Measurements from ENCODE around the gene ECSIT. TPM values are rescaled to one million over a fixed set of nuclear protein-coding genes. Genes with fewer than 3 reads are reported as not detected.
A peak's percentile ranks its signal among the peaks of the same experiment; 100 is the strongest.

ECSIT gene
- total RNA-seq, result 36.9 and 37.1 TPM in 2 replicates

DNA sequence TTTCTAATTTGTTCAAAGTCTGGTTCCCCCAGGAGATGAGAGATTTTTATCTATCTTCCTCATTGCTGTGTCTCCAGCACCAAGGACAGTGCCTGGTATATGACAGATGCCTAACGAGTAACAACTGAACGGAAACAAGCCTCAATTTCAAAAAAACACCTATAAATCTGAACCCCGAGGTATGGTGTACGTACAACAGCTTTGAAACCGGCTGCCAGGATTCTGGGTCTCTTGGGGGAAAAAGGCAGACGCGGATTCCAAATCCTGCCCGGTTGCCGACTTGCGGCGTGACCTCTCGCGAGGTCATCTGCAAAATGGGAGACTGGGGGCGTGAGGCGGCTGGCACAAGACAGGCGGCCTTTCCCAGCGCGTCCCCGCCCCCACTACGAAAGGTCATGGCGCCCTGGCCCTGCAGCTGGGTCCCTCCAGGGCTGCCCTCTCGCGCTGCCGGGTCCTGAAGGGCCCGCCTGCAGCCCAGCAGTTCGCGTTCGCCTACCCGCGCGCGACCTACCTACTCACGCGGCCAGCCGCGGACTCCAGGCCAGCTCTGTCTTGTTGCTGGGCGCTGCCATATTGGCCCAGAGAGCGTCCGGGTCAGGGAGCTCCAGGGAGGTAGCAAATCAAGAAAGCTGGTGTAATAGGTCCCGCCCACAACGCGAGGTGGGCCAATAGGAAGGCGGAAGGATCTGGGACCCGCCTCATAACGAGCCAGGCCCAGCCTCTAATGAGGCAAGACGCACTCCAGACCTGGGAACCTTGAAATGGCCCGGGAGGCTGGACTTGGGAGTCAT lies at the start of gene ECSIT:
ECSIT (minus strand) TSS at position 584 of the 791 bp plus-strand sequence. CDS start 9,964 bp downstream, outside the sequence.
- peaks cover 25% of the 10 kb centered on the region for H3K4me1 ChIP-seq (ENCODE audit: insufficient read depth, low read length)
- no peaks in the 10 kb centered on the region for H3K9me3 ChIP-seq (ENCODE audit: low read depth, low read length)
- no peaks in the 10 kb centered on the region for H3K27me3 ChIP-seq (ENCODE audit: insufficient read depth, low read length)
- H2AFZ ChIP-seq (ENCODE audit: low read length), result peak within 1 kb of the TSS; percentile 77
- TF ChIP-seq, protein P1, sequence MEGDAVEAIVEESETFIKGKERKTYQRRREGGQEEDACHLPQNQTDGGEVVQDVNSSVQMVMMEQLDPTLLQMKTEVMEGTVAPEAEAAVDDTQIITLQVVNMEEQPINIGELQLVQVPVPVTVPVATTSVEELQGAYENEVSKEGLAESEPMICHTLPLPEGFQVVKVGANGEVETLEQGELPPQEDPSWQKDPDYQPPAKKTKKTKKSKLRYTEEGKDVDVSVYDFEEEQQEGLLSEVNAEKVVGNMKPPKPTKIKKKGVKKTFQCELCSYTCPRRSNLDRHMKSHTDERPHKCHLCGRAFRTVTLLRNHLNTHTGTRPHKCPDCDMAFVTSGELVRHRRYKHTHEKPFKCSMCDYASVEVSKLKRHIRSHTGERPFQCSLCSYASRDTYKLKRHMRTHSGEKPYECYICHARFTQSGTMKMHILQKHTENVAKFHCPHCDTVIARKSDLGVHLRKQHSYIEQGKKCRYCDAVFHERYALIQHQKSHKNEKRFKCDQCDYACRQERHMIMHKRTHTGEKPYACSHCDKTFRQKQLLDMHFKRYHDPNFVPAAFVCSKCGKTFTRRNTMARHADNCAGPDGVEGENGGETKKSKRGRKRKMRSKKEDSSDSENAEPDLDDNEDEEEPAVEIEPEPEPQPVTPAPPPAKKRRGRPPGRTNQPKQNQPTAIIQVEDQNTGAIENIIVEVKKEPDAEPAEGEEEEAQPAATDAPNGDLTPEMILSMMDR (IDR thresholded peaks at IDR 0.05; ENCODE audit: extremely low read depth, low read depth, low read length), result no peak
- H3K4me2 ChIP-seq (ENCODE audit: insufficient read depth, low read length), result peak within 1 kb of the TSS; percentile 92
- DNase-seq (ENCODE audit: insufficient read length, low spot score, missing footprints), result peak; percentile 99
- H3K27ac ChIP-seq (ENCODE audit: low read depth, low read length), result peak within 1 kb of the TSS; percentile 78
- H4K20me1 ChIP-seq (ENCODE audit: insufficient read depth, low read length), result no peaks in the 10 kb centered on the region
- H3K4me3 ChIP-seq (ENCODE audit: insufficient read depth, low read length), result peak within 1 kb of the TSS; percentile 94
- no peaks in the 10 kb centered on the region for H3K36me3 ChIP-seq (ENCODE audit: insufficient read depth, low read length)
- H3K79me2 ChIP-seq (ENCODE audit: insufficient read depth, low read length), result peaks cover 5% of the 10 kb centered on the region

GRCh38 chr19:11577451-11578257 lies 48.7 kb upstream of the ECSIT start, which contains the start of gene ACP5:
ACP5 (minus strand) TSS chr19:11577645; CDS start chr19:11577317, 328 bp downstream.
- no peak within 1 kb of the TSS for H3K27ac ChIP-seq (ENCODE audit: low read depth, low read length)
- peaks cover 12% of the 10 kb centered on the region for H3K27me3 ChIP-seq (ENCODE audit: insufficient read depth, low read length)
- H3K4me2 ChIP-seq (ENCODE audit: insufficient read depth, low read length), result peak within 1 kb of the TSS; percentile 48
- peak; percentile 74 for DNase-seq (ENCODE audit: insufficient read length, low spot score, missing footprints)
- peak within 1 kb of the TSS; percentile 39 for H3K4me3 ChIP-seq (ENCODE audit: insufficient read depth, low read length)
- H2AFZ ChIP-seq (ENCODE audit: low read length), result peak within 1 kb of the TSS; percentile 68
- TF ChIP-seq, protein P1 (IDR thresholded peaks at IDR 0.05; ENCODE audit: extremely low read depth, low read depth, low read length), result no peak
- no peaks in the 10 kb centered on the region for H3K9me3 ChIP-seq (ENCODE audit: low read depth, low read length)
- no peaks in the 10 kb centered on the region for H3K36me3 ChIP-seq (ENCODE audit: insufficient read depth, low read length)
- peaks cover 9% of the 10 kb centered on the region for H3K4me1 ChIP-seq (ENCODE audit: insufficient read depth, low read length)
- H3K79me2 ChIP-seq (ENCODE audit: insufficient read depth, low read length), result no peaks in the 10 kb centered on the region
- H4K20me1 ChIP-seq (ENCODE audit: insufficient read depth, low read length), result no peaks in the 10 kb centered on the region

- peak; percentile 18 for DNase-seq (ENCODE audit: insufficient read length, low spot score, missing footprints)
- Histone ChIP-seq H4K20me1 (ENCODE audit: insufficient read depth, low read length) (no peaks in the 10 kb centered on the region), H3K27ac (ENCODE audit: low read depth, low read length) (no peak overlapping the region), H3K4me1 (ENCODE audit: insufficient read depth, low read length) (peaks cover 3% of the 10 kb centered on the region), H3K4me2 (ENCODE audit: insufficient read depth, low read length) (no peak overlapping the region), H3K4me3 (ENCODE audit: insufficient read depth, low read length) (no peak overlapping the region), H3K36me3 (ENCODE audit: insufficient read depth, low read length) (no peaks in the 10 kb centered on the region), H2AFZ (ENCODE audit: low read length) (no peak overlapping the region), H3K9me3 (ENCODE audit: low read depth, low read length) (no peaks in the 10 kb centered on the region), H3K79me2 (ENCODE audit: insufficient read depth, low read length) (no peaks in the 10 kb centered on the region), H3K27me3 (ENCODE audit: insufficient read depth, low read length) (peaks cover 12% of the 10 kb centered on the region)
- TF ChIP-seq, protein P1 (IDR thresholded peaks at IDR 0.05; ENCODE audit: extremely low read depth, low read depth, low read length), result no peak
Measured at GRCh38 chr19:11576227-11576626, 47.3 kb upstream of the ECSIT start.
